Measurements from ENCODE around the gene TFAP2C.
"Not testable (repeated sequence)": the region's sequence is repeated elsewhere in the genome, so short reads cannot be mapped to it uniquely, and the experiment has no call there.

Gene TFAP2C

DNA sequence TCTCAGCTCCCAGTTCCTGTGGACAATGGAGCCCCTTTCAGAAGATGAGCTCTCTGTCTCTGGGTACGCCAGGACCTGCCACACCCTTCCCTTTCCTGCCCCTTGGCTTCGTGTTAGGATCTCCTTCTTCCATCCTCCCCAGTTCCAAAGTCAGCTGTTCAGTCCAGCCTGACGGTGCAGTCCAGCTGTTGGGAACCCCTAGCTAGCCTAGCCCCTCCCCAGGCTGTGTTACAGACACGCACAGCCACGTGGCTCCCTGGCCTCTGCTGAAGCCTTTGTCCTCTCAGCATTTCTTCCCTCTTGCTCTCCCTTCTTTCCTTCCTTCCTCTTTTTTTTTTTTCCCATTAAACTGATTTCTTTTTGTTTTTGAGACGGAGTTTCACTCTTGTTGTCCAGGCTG, 12.4 kb upstream of the TFAP2C start:
- no peak for DNase-seq (ENCODE audit: low spot score)

DNA sequence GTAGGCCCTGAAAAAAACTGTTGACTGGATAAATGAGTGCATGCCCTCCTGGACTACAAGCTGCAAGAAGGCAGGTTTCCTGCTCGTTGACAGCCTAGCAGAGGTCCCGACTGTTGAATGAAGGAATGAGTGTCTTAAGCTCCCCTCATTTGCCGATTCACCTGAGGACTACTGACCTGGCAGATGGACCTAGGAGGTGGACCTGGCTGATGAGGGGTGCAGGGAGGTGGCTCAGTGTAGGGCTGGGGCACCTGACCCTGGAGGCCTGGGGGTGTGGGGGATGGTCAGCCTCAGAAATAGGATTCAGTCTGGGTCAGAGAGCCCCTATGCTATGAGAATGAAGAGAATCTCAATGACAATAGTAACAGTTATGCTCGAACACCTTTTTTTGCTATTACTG, 11.6 kb upstream of the TFAP2C start:
- no peak for DNase-seq (ENCODE audit: low spot score)

DNA sequence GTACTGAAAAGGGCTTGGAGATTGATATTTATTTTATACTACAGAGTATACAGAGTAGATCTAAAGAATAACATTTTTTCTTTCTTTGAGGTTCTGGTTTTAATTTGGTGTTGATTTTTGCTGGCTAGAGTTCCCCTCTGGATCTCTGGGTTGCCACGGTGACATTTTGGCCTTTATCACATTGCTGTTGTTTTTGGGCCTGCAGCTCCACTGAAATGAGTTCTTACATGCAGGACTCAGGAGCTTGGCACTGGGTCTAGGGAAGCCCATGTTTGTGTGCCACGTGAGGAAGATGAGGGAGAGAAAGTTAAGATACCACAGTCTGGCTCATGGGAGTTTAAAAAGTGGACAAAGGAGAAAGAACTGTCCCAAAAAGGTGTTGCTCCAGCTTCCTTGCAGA, 7.4 kb upstream of the TFAP2C start:
- DNase-seq (ENCODE audit: low spot score) = no peak

GRCh38 chr20:56623930-56624329, 5.2 kb upstream of the TFAP2C start:
- DNase-seq (ENCODE audit: low spot score) = not testable (repeated sequence)

- no peak for DNase-seq (ENCODE audit: low spot score)
These were observed 4.1 kb upstream of the TFAP2C start for GRCh38 chr20:56624786-56625681.

- no peak for DNase-seq (ENCODE audit: low spot score)
These were observed 3.3 kb upstream of the TFAP2C start for GRCh38 chr20:56625837-56626236.

GRCh38 chr20:56626367-56627121, 2.6 kb upstream of the TFAP2C start:
- DNase-seq (ENCODE audit: low spot score) = no peak

- no peak for DNase-seq (ENCODE audit: low spot score)
These were observed 1.7 kb upstream of the TFAP2C start for GRCh38 chr20:56627122-56628014.

GRCh38 chr20:56628015-56628872, 862 bp upstream of the TFAP2C start:
- no peak for DNase-seq (ENCODE audit: low spot score)

- no peak for DNase-seq (ENCODE audit: low spot score)
These were observed 469 bp downstream of the TFAP2C start for GRCh38 chr20:56629464-56630085.

DNA sequence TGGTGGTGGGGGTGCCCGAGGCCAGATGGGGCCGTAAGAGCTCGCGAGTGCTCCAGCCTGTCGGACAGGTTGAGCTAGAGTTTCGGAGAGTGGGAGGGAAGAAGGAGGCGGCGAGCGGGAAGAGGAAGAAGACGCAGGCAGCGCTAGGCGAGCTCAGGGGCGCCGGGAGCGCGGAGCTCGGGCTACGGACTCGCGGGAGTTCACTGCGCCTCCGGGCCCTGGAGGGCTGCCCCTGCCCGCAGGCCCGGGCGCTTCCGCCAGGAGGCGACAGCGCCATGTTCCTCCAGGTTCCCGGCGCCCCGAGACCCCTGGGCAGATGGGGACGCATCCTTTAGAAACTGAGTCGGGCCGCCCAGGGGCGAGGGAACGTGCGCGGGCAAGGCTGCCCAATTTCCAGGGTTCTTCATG, 984 bp downstream of the TFAP2C start:
- DNase-seq (ENCODE audit: low spot score) = no peak

- no peak for DNase-seq (ENCODE audit: low spot score)
These were observed 1.6 kb downstream of the TFAP2C start for GRCh38 chr20:56630506-56631317.

DNA sequence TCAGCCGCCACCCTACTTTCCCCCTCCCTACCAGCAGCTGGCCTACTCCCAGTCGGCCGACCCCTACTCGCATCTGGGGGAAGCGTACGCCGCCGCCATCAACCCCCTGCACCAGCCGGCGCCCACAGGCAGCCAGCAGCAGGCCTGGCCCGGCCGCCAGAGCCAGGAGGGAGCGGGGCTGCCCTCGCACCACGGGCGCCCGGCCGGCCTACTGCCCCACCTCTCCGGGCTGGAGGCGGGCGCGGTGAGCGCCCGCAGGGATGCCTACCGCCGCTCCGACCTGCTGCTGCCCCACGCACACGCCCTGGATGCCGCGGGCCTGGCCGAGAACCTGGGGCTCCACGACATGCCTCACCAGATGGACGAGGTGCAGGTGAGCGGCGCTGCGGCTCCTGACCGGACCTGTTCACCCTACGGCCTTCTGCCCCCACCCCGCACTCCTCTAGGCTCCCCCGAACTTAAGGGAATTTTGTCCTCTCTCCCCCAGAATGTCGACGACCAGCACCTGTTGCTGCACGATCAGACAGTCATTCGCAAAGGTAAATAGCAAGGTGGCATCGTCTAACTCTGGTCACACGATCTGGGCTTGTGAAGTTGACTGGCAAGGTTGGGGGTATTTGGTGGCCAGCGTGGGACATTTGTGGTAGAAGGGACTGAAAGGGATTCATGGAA, 2.3 kb downstream of the TFAP2C start:
- DNase-seq (ENCODE audit: low spot score) = no peak

GRCh38 chr20:56631990-56632327, 2.9 kb downstream of the TFAP2C start:
- no peak for DNase-seq (ENCODE audit: low spot score)

DNA sequence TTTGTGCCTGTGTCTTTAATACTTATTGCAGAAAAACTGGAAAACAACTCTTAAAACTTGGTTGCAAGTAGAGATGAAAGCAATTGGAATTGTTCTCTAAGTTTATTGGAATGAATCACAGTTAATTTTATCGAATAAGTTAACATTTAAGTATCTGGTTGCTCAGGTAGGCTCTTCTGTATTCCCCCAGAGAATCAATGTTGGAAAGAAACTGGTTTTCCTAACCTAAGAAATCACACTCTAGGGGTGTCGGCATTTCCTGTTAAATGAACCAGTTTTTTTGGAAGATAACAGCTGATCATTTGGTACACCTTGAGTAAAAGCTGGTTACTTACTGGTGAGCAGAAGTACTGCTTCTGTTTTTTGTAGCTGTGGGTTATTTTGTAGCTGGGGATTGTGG, 5.2 kb downstream of the TFAP2C start:
- no peak for DNase-seq (ENCODE audit: low spot score)

- no peak for DNase-seq (ENCODE audit: low spot score)
These were observed 5.8 kb downstream of the TFAP2C start for GRCh38 chr20:56634735-56635385.

DNA sequence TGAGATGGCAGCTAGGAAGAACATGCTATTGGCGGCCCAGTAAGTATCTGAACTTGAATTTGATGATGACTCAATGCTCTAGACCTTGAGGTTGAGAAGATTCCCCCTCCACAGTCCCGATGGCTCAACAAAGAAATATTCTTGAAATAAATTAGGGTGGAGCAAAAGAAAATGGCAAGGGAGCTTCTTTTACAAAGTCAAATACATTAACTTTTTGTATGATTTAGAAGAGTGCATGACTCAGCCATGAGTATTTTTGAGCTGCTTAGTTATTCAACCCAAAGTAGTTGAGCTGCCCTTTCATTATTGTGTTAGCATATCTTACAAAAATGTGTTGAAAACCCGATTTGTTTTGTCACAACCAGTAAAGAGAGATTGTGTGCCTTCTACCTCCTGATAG, 7.6 kb downstream of the TFAP2C start:
- DNase-seq (ENCODE audit: low spot score) = no peak

DNA sequence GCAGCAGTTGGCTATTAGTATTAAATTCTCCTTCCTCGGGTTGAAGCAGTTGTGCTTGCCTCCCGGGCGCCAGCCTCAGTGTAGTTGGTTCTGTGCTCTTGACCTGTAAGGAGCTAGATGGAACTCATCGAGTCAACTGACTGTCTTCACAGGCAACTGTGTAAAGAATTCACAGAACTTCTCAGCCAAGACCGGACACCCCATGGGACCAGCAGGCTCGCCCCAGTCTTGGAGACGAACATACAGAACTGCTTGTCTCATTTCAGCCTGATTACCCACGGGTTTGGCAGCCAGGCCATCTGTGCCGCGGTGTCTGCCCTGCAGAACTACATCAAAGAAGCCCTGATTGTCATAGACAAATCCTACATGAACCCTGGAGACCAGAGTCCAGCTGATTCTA, 8.5 kb downstream of the TFAP2C start:
- DNase-seq (ENCODE audit: low spot score) = no peak

GRCh38 chr20:56646599-56646998, 17.5 kb downstream of the TFAP2C start:
- DNase-seq (ENCODE audit: low spot score) = no peak

All from pons (tissue), 1 donor.